Activated gamma-delta T cell (primary cell): ENCODE measurements around the gene TMEM81.

Source experiments
- DNase-seq: peaks from one replicate; lab custom pipeline; 2025; lab: John Stamatoyannopoulos, UW

The TMEM81 gene

GRCh38 chr1:205037539-205037938 is 46.7 kb downstream of the TMEM81 start:
- DNase-seq: no peak
